ENCODE measurements around the gene LRRC7.
"Not testable (repeated sequence)": the region's sequence is repeated elsewhere in the genome, so short reads cannot be mapped to it uniquely, and the experiment has no call there.

LRRC7 gene

DNA sequence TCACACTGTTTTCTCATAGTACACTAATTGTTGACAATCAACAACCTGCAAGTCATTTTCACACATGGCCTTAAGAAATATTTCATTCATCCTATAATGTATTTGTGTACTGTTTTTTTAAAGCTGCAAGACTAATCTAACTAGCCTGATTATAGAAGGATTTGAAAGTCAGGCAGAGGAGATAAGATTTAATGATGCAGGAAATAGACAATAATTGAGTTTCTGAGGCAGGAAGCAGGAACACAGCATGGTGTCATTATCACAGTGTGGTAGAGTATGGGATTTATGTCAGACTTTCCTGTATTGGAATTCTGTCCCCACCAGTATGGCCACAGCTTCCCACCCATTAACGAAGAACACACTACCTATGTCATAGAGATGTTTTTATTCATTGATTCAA, 138.8 kb downstream of the LRRC7 start:
- FAIRE-seq (no peak), DNase-seq (ENCODE audit: insufficient read length, low spot score) (no peak)
- no peak for TF ChIP-seq CTCF (IDR thresholded peaks at IDR 0.05; ENCODE audit: insufficient read depth, missing control alignments)

GRCh38 chr1:69707103-69707502, 139.4 kb downstream of the LRRC7 start:
- DNase-seq (ENCODE audit: insufficient read length, low spot score) (no peak), FAIRE-seq (no peak)
- no peak for TF ChIP-seq CTCF (IDR thresholded peaks at IDR 0.05; ENCODE audit: insufficient read depth, missing control alignments)

- FAIRE-seq, result no peak
- no peak for DNase-seq (ENCODE audit: insufficient read length, low spot score)
- TF ChIP-seq CTCF (IDR thresholded peaks at IDR 0.05; ENCODE audit: insufficient read depth, missing control alignments), result no peak
These were observed 142.9 kb downstream of the LRRC7 start for GRCh38 chr1:69710484-69711189.

DNA sequence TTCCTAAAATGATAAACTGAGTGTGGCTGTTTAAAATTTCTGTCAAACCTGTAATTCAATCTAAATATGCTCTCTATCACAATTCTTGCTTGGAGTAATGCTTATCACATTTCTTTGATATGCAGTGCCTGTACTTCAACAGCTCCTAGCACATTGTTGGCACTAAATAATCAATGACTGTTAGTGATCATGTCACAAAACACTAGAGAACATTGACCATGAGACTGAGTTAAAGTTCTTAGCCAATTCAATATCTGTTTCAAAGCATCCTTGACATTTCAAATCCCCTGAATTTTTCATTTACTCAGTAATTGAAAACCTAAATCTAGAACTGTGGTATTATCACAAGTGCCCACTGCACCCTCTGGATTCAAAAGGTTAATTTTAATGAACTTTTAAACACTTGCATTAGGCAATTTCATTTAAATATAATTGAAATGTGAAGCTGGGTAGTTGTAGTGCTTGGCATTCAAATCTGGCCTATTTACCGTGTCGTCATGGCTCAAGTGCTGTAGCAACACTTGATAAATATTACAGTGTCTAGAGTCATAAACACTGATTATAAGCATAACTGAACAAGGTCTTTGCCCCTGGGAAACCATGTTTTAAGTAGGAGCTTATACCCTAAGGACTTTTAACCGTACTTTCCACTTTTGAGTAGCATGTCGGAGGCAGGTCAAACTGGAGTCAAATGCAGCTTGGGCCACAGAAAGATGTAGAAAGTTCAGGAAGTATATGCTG, 143.6 kb downstream of the LRRC7 start:
- no peak for TF ChIP-seq CTCF (IDR thresholded peaks at IDR 0.05; ENCODE audit: insufficient read depth, missing control alignments)
- FAIRE-seq (no peak), DNase-seq (ENCODE audit: insufficient read length, low spot score) (no peak)

- not testable (repeated sequence) for FAIRE-seq
These were observed 150.1 kb downstream of the LRRC7 start for GRCh38 chr1:69717834-69718233.

GRCh38 chr1:69728206-69728605, 160.5 kb downstream of the LRRC7 start:
- no peak for TF ChIP-seq CTCF (IDR thresholded peaks at IDR 0.05; ENCODE audit: insufficient read depth, missing control alignments)

More at GRCh38 chr1:69717834-69718233, 150.1 kb downstream of the LRRC7 start:
- not testable (repeated sequence) for DNase-seq (ENCODE audit: insufficient read length, low spot score)

DNA sequence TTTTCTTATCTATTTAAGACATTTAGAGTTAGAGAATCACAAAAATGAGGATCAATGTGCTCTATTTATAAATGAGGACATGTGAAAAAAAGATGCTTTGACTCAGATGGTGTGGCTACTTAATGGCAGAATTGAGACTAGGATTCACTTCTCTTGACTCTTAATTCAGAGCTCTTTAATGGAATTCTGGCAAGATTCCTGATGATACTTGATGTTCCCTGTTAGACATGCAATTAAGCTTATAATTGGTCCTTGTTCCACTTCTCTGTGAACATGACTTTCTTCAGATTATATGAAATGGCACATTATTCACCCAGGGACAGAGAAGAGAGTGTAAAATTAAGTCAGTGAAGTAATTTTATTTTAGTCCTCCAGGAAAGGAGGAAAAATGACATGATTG, 165.3 kb downstream of the LRRC7 start:
- no peak for TF ChIP-seq CTCF (IDR thresholded peaks at IDR 0.05; ENCODE audit: insufficient read depth, missing control alignments)
- FAIRE-seq, result no peak
- no peak for DNase-seq (ENCODE audit: insufficient read length, low spot score)

More at GRCh38 chr1:69728206-69728605, 160.5 kb downstream of the LRRC7 start:
- DNase-seq (ENCODE audit: insufficient read length, low spot score) (no peak), FAIRE-seq (no peak)

All from D721Med (cell line).